Cortex of kidney (tissue), 1 donor: ENCODE measurements around the gene IL11.

ENCODE experiments used
- DNase-seq: peaks from one replicate; lab custom pipeline; 2025; lab: John Stamatoyannopoulos, UW

IL11 gene

GRCh38 chr19:55391191-55391670 lies 21.0 kb upstream of the IL11 start:
- DNase-seq = no peak

- no peak for DNase-seq
These were observed 20.2 kb upstream of the IL11 start for GRCh38 chr19:55390461-55390880.

GRCh38 chr19:55389386-55390317 lies 19.4 kb upstream of the IL11 start:
- DNase-seq = no peak

- no peak for DNase-seq
These were observed 17.7 kb upstream of the IL11 start for GRCh38 chr19:55387736-55388497.

GRCh38 chr19:55386493-55386971 lies 16.3 kb upstream of the IL11 start:
- DNase-seq = no peak

- DNase-seq = no peak
These were observed 15.6 kb upstream of the IL11 start, which contains the start of gene RPL28 for GRCh38 chr19:55385724-55386492. Gene RPL28, plus strand, starts transcription at chr19:55385932. Its CDS starts 426 bp downstream, at chr19:55386358.

- no peak for DNase-seq
These were observed 14.9 kb upstream of the IL11 start for GRCh38 chr19:55384920-55385723.

GRCh38 chr19:55384131-55384919 lies 14.1 kb upstream of the IL11 start, which contains the start of gene TMEM238:
Gene TMEM238, minus strand, starts transcription at chr19:55384292. Its CDS starts 33 bp downstream, at chr19:55384259.
- DNase-seq = no peak

- DNase-seq = no peak
These were observed 13.2 kb upstream of the IL11 start for GRCh38 chr19:55383279-55384130.

GRCh38 chr19:55382522-55383054 lies 12.3 kb upstream of the IL11 start:
- no peak for DNase-seq

- DNase-seq = no peak
These were observed 11.8 kb upstream of the IL11 start for GRCh38 chr19:55382013-55382412.

- no peak for DNase-seq
These were observed 8.9 kb upstream of the IL11 start for GRCh38 chr19:55379174-55379573.

GRCh38 chr19:55377356-55378131 lies 7.3 kb upstream of the IL11 start:
- no peak for DNase-seq

- no peak for DNase-seq
These were observed 6.1 kb upstream of the IL11 start, which contains the start of gene TMEM190 for GRCh38 chr19:55376241-55376933. Gene TMEM190, plus strand, starts transcription at chr19:55376826. Its CDS starts 28 bp downstream, at chr19:55376854.

- DNase-seq = no peak
These were observed 3.9 kb upstream of the IL11 start for GRCh38 chr19:55373993-55374757.

GRCh38 chr19:55373306-55373992 lies 3.2 kb upstream of the IL11 start:
- no peak for DNase-seq
